ENCODE measurements around the gene NTN1.
"Not testable (repeated sequence)": the region's sequence is repeated elsewhere in the genome, so short reads cannot be mapped to it uniquely, and the experiment has no call there.

Gene NTN1

DNA sequence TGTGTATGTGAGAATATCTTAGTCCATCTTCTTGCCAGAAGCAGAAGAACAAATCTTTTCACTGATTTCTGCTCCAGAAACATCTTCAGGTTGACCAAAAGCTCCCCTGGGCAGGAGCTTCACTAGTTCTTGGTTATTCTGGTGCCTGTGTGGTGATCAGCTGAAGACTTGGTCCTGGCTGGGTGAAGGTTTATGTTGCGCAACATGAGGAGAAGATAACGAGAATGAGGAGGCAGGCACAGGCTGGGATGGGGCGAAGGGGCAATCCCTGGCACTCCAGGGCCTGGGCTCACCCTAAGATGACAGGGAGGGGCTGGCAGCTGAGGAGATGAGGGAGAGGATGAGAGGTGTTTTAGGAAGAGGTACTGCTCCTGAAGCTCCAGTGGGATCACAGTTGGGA, 232.0 kb downstream of the NTN1 start:
- TF ChIP-seq, protein P1, sequence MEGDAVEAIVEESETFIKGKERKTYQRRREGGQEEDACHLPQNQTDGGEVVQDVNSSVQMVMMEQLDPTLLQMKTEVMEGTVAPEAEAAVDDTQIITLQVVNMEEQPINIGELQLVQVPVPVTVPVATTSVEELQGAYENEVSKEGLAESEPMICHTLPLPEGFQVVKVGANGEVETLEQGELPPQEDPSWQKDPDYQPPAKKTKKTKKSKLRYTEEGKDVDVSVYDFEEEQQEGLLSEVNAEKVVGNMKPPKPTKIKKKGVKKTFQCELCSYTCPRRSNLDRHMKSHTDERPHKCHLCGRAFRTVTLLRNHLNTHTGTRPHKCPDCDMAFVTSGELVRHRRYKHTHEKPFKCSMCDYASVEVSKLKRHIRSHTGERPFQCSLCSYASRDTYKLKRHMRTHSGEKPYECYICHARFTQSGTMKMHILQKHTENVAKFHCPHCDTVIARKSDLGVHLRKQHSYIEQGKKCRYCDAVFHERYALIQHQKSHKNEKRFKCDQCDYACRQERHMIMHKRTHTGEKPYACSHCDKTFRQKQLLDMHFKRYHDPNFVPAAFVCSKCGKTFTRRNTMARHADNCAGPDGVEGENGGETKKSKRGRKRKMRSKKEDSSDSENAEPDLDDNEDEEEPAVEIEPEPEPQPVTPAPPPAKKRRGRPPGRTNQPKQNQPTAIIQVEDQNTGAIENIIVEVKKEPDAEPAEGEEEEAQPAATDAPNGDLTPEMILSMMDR (IDR thresholded peaks at IDR 0.05; ENCODE audit: borderline replicate concordance, insufficient read depth, low read depth, low read length), result no peak
- no peak overlapping the region for H3K4me3 ChIP-seq (ENCODE audit: low read depth, low read length)

DNA sequence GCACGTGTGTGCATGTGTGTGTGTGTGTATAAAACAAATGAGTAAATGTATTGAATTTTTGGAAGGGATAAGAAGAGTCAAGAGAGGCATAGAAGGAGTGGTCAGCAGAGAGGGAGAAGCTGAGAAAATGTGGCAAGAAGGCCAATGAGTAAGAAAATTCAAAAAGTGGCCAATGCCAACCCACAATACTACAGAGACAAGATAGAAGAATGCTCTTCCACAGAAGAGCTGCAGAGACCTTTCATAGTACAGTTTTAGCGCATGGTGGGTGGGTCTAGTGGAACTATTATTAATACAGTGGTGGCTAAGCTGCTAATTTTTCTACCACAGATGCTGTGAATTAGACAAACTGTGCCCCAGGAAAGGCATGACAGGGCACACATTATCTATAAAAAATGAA, 233.5 kb downstream of the NTN1 start:
- H3K4me3 ChIP-seq (ENCODE audit: low read depth, low read length), result no peak overlapping the region
- TF ChIP-seq, protein P1 (IDR thresholded peaks at IDR 0.05; ENCODE audit: borderline replicate concordance, insufficient read depth, low read depth, low read length), result no peak

DNA sequence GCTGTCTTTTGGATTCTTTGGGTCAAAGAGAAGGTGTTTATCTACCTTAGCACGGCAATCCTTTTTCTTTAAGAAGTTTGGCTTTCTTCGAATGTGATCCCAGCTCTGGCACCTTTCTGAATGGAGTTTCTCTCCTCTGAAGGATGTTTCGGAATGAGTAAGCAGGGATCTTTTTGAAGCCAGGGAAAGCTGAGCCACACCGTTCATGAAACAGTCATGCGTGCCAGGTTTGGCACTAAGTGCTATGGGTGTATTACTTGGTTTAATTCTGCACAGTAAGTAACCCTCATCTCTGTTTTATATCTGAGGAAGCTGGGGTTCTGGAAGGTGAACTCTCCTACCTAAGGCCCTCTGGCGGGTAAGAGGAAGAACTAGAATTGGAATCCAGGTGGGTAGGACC, 234.5 kb downstream of the NTN1 start:
- H3K4me3 ChIP-seq (ENCODE audit: low read depth, low read length), result no peak overlapping the region

DNA sequence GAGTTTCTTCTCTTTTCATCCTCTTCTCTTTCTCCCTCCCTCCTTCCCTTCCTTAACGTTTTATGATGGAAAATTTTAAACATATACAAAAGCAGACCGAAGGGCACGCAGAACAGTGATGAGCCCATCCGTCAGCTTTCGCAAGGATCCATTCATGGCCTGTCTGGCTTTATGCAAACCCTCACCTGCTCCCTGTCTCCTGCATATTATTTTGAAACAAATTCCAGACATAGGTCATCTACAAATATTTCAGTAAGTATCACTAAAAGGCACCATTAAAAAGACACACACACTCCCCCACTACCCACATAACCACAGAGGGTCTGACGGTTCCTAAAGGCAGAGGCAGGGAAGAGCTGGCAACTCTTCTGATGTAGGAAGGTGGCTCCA, 235.0 kb downstream of the NTN1 start:
- H3K4me3 ChIP-seq (ENCODE audit: low read depth, low read length), result no peak overlapping the region
- TF ChIP-seq, protein P1 (IDR thresholded peaks at IDR 0.05; ENCODE audit: borderline replicate concordance, insufficient read depth, low read depth, low read length), result no peak

More for the DNA sequence above, 234.5 kb downstream of the NTN1 start:
- TF ChIP-seq, protein P1 (IDR thresholded peaks at IDR 0.05; ENCODE audit: borderline replicate concordance, insufficient read depth, low read depth, low read length), result no peak

DNA sequence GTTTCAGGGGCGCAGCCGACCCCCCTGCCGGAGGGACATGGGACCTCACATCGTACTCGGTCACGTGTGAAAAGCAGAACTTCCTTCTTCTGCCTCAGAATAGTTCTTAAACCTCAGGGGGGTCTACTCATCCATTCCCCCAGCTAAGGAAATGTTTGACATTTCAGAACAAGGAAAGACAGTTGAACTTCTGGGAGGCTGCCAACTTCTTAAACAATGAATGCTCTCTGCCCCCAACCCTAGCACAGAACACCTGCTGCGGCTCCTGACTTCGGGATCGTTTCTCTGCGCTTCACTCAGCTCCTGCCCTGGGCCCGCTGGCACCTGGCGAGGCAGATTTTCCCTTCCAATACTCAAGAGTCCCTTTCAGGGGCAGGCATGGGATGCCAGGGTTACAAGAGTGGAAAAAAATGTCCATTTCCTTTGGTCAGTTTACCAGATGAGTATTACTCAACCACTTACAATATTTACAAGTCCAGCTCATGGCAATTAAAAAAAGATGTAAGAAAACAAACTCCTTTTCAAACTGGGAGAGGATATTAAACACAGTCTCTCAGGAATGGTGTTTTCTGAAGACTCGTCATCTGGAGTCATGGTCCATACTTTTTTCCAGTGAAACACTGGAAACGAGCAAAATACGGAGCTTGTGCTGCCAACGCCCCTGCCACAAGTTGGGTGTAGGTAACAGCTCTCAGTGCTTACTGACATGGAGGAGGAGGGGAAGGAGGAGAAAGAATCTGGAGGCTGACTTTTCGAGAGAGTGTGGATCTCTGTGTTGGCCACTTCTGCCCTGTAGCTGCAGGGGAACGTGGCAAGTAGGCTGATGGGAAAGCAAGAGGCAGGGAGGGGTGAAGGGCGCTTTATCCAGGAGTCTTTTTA, 235.7 kb downstream of the NTN1 start:
- TF ChIP-seq, protein P1 (IDR thresholded peaks at IDR 0.05; ENCODE audit: borderline replicate concordance, insufficient read depth, low read depth, low read length), result no peak
- H3K4me3 ChIP-seq (ENCODE audit: low read depth, low read length), result no peak overlapping the region

DNA sequence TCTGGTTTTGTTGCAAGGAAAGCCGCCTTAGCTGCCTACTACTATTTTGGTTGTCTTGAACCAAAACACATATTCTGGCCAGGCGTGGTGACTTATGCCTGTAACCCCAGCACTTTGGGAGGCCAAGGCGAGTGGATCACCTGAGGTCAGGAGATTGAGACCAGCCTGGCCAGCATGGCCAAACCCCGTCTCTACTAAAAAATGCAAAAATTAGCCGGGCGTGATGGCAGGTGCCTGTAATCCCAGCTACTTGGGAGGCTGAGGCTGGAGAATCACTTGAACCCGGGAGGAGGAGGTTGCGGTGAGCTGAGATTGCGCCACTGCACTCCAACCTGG, 236.3 kb downstream of the NTN1 start:
- H3K4me3 ChIP-seq (ENCODE audit: low read depth, low read length), result not testable (repeated sequence)

DNA sequence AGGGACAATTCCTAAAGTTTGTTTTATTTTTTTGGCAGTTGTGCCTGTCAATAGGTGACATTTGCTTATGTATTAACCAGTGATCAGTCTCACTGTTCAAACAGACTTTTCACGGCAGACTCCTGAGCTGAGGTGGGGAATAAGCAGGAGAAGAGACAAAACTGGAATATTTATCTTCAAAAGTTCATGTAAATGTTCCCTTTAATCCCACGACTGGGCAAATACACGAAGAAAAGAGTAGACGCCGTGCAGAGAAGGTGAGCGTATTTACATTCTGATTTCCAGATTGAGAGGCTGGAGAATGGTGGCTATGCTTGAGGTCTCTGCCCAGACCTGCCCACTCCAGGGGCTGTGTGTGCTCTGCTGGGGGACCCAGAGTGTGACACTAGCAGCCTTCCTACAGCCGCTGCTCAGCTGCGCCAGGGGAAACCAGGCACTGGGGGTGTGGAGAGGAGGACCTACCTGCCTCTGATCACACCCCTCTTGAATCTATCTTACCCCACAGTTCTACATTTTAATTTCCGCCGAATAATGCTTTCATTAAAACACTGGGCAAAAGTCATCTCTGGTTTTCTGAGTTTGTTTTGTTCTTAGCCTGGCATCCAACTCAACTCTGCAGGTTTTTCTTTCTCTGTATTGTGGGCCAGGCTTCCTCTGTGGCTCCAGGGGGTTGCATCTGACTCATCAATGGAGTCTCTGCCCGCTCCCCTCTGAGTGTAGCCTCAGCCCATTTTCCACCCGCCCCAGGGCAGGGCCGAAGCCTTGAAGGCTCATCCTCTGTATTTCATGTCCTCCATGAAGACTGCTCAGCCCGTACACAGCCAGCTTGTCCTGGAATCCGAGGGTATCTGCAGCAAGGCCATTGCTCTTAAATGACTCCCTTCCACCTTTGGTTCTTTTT, 237.1 kb downstream of the NTN1 start:
- no peak overlapping the region for H3K4me3 ChIP-seq (ENCODE audit: low read depth, low read length)
- TF ChIP-seq, protein P1 (IDR thresholded peaks at IDR 0.05; ENCODE audit: borderline replicate concordance, insufficient read depth, low read depth, low read length), result no peak

Measured in GM12875 (cell line).